GM15510 (cell line): ENCODE measurements around the gene PLCD3.

ENCODE experiments used
- POLR2A ChIP-seq: IDR thresholded peaks from 3 replicates; pipeline ENCODE4 v1.6.1; 2011; ENCODE audit warnings: borderline replicate concordance; ENCODE audit not compliant: insufficient read length; ENCODE audit errors: extremely low read depth

The PLCD3 gene

GRCh38 chr17:45130681-45131615, 1.4 kb downstream of the PLCD3 start:
- no peak for TF ChIP-seq POLR2A

GRCh38 chr17:45129940-45130680, 2.2 kb downstream of the PLCD3 start:
- no peak for TF ChIP-seq POLR2A

GRCh38 chr17:45129426-45129939, 2.8 kb downstream of the PLCD3 start:
- TF ChIP-seq POLR2A, result no peak

- TF ChIP-seq POLR2A, result no peak
These were observed 3.3 kb downstream of the PLCD3 start for GRCh38 chr17:45128989-45129388.

GRCh38 chr17:45128331-45128730, 4.0 kb downstream of the PLCD3 start:
- TF ChIP-seq POLR2A, result no peak

- no peak for TF ChIP-seq POLR2A
These were observed 4.6 kb downstream of the PLCD3 start for GRCh38 chr17:45127548-45128300.

GRCh38 chr17:45127207-45127547, 5.1 kb downstream of the PLCD3 start:
- no peak for TF ChIP-seq POLR2A

- TF ChIP-seq POLR2A, result no peak
These were observed 6.8 kb downstream of the PLCD3 start for GRCh38 chr17:45125509-45125908.

GRCh38 chr17:45123930-45124796, 8.2 kb downstream of the PLCD3 start:
- TF ChIP-seq POLR2A, result no peak

- no peak for TF ChIP-seq POLR2A
These were observed 9.1 kb downstream of the PLCD3 start for GRCh38 chr17:45123076-45123770.

GRCh38 chr17:45121055-45121454, 11.3 kb downstream of the PLCD3 start:
- TF ChIP-seq POLR2A, result no peak

- TF ChIP-seq POLR2A, result no peak
These were observed 11.8 kb downstream of the PLCD3 start for GRCh38 chr17:45120558-45120957.

- no peak for TF ChIP-seq POLR2A
These were observed 12.4 kb downstream of the PLCD3 start for GRCh38 chr17:45119964-45120363.

- no peak for TF ChIP-seq POLR2A
These were observed 13.6 kb downstream of the PLCD3 start for GRCh38 chr17:45118691-45119090.
